ENCODE measurements around the gene FPGS.
A peak's percentile ranks its signal among the peaks of the same experiment; 100 is the strongest.

The FPGS gene

GRCh38 chr9:127862075-127863011 is 59.7 kb downstream of the FPGS start:
- DNase-seq, result peak; percentile 49

GRCh38 chr9:127863191-127863621 is 60.5 kb downstream of the FPGS start:
- DNase-seq, result no peak
